Right renal cortex interstitium (tissue), 3 donors: ENCODE results near the gene IQCK. TPM values are rescaled to one million over a fixed set of nuclear protein-coding genes. Genes with fewer than 3 reads are reported as not detected.

Source experiments
- DNase-seq, 3 donors: peaks; one replicate each; pipeline ENCODE4 v3.0.0-alpha.2; 2013; ENCODE audit warnings: low read depth in 3 of 3, low spot score in 2 of 3
- polyA plus RNA-seq, 3 donors: library from polyadenylated mRNA; unstranded; fragments of 120-200 nt; gene quantifications; one replicate each; pipeline ENCODE4 v1.2.1, GENCODE V29; 2013; ENCODE audit not compliant: insufficient read length in 3 of 3

Gene IQCK
- polyA plus RNA-seq, 3 donors: 49.5 to 53.9 (median 49.9) TPM

DNA sequence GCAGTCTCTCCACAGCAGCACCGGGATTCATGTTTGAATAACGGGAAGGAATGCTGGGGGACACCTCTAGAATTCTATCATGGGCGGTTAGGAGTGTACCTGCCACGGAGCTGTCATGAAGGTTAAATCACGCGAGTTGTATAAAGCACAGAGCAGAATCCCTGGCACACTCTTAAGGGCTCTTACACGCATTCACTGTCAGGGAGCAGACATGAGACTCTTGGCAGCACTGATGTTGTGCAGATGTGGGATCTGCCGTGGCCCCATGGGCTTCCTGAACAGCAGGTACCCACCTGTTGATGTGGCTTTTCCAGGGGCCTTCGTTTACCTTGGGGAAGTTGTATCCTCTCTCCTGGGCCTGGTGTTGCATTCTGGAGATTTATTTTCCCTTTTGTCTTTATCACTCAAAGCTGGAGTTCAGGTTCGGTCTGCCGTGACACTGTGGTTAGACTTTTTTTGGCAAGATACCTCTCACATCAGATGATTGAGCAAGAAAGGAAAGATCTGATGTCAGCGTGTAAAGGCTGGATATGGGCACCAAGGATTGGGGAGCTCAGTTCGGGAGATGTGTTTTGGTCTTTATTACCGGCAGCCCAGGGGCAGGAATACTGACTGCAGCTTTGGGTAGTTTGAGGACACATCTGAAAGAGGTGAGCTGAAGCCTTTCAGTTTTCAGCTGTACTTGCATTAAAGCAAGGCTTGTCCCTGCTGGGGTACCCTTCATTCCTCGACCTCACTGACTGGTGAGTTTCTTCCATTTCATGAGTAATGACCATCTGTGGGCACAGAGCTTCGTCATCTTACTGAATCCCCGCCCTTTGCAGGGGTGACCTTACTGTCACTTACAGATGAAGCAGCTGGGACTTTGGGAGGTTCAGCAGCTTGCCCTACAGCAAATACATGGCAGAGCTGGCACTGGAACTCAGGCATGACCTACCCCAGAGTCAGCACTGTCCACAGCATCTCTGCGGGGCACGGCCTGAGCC lies 19.3 kb upstream of the IQCK start:
- no peak for DNase-seq

DNA sequence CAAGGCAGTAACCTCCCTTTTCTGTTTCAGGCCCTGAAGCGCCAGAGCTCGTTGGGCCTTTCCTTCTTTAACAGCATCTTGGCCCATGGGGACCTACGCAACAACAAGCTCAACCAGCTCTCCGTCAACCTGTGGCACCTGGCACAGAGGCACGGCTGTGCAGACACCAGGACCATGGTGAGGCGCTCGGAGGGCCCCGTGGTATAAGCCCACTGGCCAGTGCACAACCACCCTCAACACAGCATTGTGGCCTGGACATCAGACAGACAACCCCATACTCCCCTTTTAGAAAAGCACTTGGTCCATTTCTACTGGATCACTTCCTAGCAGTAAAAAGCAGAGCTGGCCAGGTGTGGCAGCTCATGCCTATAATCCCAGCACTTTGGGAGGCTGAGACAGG lies 18.6 kb upstream of the IQCK start:
- DNase-seq: no peak

DNA sequence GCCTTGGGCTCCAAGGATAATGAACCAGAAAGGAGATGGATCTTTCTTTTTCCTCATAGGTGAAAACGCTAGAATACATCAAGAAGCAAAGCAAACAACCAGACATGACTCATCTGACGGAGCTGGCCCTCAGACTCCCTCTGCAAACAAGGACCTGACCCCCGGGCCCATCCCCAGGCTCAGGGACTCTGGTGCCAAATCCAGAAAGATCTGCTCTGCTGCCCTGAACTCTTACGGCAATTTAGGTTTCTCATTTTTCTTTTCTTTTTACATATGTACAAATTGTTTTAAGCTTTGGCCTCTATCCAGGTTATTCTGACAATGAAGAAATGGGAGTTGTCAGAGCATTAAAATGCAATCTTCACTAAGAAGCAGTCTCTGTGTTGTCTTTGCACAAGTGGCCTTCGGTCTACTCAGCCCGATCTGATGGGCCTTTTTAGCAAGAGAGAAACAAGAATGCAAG lies 17.7 kb upstream of the IQCK start:
- no peak for DNase-seq

DNA sequence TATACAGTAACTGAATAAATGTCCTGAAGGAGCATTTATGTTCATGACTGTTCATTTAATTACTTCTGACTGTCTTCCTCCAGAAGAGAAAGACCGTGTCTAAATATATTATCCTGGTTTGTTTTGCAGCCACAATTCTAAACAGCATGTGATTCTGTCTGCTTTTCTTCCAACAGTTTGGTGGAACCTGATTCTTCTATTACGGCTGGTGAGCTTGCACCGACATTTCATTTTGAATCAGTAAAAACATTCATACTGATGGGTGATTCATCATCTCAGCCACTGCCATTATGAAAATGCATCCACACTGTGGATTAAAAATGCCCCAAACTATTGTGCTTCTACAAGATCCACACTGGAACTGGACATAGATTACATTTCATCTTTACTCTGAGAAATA lies 17.0 kb upstream of the IQCK start:
- no peak for DNase-seq

DNA sequence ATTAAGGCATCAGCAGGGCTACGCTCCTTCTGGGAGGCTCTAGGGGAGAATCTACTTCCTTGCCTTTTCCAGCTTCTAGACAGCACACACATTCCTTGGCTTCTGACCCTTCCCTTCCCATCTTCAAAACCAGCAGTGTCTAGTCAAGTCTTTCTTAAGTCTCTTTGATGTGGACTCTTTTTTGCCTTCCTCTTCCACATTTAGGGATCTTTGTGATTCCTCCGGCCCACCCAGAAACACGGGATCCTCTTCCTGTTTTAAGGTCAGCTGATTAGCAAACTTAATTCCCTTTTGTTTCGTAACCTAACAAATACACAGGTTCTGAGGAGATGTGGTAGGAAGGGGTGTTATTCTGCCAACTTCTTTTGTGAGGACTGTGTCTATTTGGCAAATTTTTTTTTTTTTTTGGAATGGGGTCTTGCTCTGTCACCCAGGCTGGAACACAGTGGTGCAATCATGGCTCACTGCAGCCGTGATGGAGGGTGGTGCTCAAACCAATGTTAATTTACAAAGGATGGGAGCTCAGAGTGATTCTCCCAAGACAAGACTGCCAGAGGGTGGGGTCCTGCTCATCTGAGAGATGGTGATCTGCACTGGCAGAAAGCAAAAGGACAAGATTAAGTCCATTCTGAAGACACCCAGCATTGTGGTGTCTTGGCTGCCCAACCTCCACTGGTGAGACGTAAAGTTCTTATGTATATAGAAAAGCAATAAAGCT lies 14.7 kb upstream of the IQCK start:
- no peak for DNase-seq

DNA sequence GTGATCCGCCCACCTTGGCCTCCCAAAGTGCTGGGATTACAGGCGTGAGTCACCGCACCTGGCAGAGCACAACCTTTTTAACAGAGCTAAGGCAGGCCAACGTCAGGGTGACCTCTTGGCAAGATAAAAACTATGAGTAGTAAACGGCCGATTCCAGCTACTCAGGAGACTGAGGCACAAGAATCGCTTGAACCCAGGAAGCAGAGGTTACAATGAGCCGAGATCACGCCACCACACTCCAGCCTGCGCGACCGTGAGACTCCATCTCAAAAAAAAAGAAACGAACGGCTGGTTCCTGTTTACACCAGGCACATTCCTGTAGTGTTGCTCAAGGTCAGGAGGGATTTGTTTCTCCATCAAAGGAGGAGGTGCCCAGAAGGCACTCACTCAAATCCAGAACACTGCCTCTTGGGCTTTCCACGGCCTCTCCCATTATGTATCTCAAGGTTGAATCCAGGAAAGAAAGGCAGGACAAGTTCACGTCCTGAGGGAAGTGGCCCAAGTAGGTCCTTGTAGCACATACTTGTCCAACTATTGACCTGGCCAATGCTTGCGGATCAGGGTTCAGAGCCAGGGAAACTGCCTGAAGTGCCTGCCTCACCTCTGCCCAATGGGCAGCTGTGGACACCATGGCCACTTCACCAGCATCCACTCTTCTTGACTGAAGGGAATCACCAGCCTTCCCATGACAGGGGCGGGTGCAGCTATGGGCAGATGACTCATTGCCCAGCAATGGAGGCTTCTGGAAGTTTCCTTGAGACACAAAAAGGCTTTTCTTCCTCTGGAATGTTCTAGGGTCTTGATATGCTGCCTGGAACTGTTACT lies 13.5 kb upstream of the IQCK start:
- DNase-seq: no peak

- DNase-seq: no peak
Measured at GRCh38 chr16:19705146-19705501, 12.9 kb upstream of the IQCK start.

- DNase-seq: no peak
Measured at GRCh38 chr16:19705843-19706242, 12.2 kb upstream of the IQCK start.

DNA sequence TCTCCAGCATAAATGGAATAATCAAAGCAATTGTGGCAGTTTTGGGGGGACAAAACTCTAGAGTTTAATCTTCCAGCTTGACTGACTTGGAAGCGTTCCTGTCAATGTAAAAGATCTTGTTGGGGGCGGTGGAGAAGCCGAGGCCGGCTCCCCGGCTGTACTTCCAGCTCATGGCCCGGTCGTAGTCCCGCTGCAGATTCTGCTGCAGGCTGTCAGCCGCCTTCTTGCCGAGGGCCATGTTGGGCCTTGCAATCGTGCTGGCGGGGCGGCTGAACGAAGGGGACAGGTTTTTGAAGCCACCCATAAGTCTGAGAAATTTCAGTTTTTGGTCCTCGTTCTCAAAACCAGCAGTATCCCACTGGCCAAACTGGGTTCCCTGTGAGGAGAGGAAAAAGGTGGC lies 11.2 kb upstream of the IQCK start:
- DNase-seq: no peak

- no peak for DNase-seq
Measured at GRCh38 chr16:19707569-19708295, 10.3 kb upstream of the IQCK start.

GRCh38 chr16:19708296-19709205 lies 9.5 kb upstream of the IQCK start:
- no peak for DNase-seq

DNA sequence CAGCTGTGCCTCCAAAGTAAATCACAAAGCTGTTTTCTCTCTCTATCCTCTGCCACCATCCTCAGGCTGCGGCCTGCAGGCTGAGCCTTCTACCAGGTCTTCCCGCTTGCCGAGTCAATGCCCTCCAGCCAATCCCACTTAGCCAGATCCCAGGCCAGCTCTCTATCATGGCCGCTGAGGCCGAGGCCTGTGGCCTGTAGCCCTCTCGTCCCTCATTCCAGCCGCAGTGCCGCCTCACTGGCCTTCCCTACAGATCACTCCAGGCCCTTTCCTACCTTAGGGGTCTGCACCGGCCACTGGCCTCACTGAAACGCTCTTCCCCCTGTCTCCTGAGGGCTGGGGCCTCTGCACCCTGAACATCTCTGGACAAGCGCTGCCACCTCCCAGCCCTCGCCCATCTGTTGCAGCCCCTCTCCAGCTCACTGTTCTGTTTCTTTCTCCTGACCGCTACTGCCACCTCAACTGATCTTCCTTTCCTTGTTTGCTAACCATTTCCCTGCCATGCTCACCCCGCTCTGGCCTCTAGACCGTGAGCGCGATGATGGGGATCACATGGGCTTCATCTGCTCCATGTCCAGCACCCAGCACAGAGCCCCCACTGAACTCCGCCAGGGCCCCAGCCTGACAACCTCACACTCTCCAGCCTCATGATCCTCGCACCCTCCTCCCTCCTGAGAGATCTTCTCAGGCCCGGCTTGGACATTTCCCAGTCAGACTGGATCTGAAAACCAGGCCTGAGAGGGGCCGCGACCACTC lies 8.5 kb upstream of the IQCK start:
- DNase-seq: no peak

DNA sequence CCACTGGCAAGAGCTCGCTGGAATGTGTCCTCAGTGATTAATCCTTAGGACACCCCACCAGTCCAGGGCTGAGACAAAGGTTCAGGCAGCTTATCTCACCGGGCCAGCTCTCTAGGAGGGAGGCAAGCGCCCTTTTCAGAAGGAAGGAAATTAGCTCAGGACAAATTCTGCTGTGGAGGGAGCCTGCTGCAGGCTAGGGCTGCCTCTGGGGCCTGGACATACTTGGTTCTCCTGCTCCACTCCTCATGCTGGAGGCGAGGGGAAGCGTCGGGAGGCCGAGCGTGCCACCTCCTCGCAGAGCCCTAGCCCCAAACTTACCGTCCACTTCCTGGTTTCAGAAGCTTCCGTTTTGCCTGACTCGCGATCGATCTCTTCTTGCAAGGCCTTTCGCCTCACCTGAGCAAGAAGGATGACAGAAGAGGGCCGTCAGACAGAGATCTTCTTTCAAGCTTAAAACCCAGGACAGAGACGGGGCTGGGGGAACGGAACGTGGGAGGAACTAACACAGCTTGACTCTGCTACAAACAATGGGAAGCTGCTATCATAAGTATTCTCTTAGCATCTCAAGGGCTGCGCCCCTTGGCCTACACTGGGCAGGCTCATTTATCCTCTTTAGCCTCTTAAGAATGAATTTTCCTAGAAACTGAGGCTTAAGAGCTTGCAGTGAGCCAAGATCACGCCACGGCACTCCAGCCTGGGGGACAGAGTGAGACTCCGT lies 7.7 kb upstream of the IQCK start:
- DNase-seq: no peak

GRCh38 chr16:19710991-19711545 lies 7.0 kb upstream of the IQCK start:
- no peak for DNase-seq

DNA sequence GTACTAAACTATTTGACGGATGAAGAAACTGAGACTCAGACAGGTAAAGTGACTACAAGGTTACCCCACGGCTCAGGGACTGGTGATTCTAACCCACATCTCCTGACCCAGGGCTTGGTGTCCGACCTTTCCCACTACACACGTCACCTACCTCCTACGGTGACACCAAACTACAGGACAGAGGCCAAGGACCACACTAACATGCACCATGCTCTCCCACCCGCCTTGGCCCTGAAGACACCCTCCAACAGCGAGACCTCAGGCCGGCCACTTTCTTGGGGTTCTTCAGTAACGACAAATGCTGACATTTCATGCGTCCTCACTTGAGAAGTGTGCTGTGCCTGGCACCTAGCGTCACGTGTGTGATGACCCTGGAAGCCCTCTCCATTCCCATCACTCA lies 6.4 kb upstream of the IQCK start:
- no peak for DNase-seq

DNA sequence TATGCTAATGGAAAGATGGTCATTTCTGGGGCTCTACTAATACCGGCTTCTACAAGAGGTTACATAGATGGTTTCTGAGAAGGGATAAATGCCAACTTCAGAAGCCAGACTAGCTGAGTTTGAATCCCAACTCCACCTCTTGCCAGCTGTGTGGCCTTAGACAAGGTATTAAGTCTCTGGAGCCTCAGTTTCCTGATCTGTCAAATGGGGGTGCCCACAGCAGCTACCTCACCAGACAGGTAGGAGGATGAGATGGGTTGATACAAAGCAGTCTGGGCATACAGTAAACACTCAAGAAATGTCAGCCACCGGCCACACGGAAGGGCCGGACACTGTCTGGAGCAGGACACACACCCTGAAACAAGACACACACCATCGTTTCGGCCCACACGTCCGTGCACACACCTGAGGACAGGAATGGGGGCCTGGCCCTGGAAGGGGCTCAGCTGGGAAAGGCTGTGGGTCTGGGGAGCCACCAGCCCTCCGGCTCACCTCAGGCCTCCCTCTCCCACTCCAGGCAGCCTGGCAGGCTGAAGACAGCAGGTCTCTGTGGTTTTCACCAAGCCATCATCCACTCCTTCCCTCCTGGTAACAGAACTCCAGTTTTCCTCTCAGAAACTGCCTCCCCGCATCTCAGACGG lies 5.5 kb upstream of the IQCK start:
- DNase-seq: no peak

GRCh38 chr16:19713697-19714096 lies 4.4 kb upstream of the IQCK start:
- DNase-seq: no peak
